Activated CD4-positive, alpha-beta T cell treated with anti-CD3 and anti-CD28 coated beads, Interleukin-2, amount 10 ng/mL, durations not matched to agents 7 days and 5 days (primary cell): Measurements from ENCODE around the gene RIMS1. TPM values are rescaled to one million over a fixed set of nuclear protein-coding genes. Genes with fewer than 3 reads are reported as not detected.

ENCODE experiments used
- CTCF ChIA-PET: fragments of 350-600 bp; sonication (Branson Sonifier 250); formaldehyde crosslinking; loops from one replicate; lab custom pipeline; 2021; ENCODE audit warnings: antibody characterized with exemption; lab: Charles Lee
- POLR2A ChIA-PET: fragments of 350-600 bp; sonication (Branson Sonifier 250); formaldehyde crosslinking; loops from one replicate; lab custom pipeline; 2021; ENCODE audit warnings: antibody characterized with exemption; lab: Charles Lee
- DNase-seq: peaks from one replicate; pipeline ENCODE4 v3.0.0-alpha.2; 2020
- H3K27ac Mint-ChIP-seq: one replicate; pipeline ENCODE4 v1.8.0; 2021; ENCODE audit warnings: mild to moderate bottlenecking, moderate library complexity, mixed read lengths
- H3K27me3 Mint-ChIP-seq: one replicate; pipeline ENCODE4 v1.8.0; 2021; ENCODE audit warnings: mixed read lengths
- H3K36me3 Mint-ChIP-seq: one replicate; pipeline ENCODE4 v1.8.0; 2021; ENCODE audit warnings: low read depth, mixed read lengths
- H3K4me1 Mint-ChIP-seq: one replicate; pipeline ENCODE4 v1.8.0; 2021; ENCODE audit warnings: mixed read lengths
- H3K4me3 Mint-ChIP-seq: one replicate; pipeline ENCODE4 v1.8.0; 2021; ENCODE audit warnings: mild to moderate bottlenecking, moderate library complexity, mixed read lengths
- H3K9me3 Mint-ChIP-seq: one replicate; pipeline ENCODE4 v1.8.0; 2021; ENCODE audit warnings: mixed read lengths
- total RNA-seq, 2 experiments: library from RNA; stranded (reverse); gene quantifications; one replicate each; pipeline ENCODE4 v1.2.3, GENCODE V29; 2021

RIMS1 gene
- total RNA-seq, 2 experiments from 2014 or later = not detected

DNA sequence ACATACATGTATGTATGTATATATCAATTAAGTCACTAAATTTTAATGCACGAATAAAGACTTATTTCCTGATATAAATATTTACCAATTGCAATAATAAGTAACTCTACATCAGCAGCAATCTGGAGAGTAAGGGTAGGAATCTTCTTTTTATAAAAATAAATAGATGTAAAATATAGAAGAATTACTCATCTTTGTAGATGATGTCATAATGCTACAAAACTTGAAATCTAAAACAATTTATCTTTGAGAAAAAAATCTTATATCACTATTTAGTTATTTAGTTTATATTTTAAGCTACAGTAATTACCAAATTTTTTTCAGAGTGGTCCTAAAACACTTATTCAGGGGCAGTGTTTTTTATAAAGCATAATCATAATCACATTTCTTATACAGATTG is 351.7 kb downstream of the RIMS1 start:
- Mint-ChIP-seq H3K9me3 (no peaks in the 10 kb centered on the region), H3K27me3 (no peaks in the 10 kb centered on the region), H3K4me1 (no peaks in the 10 kb centered on the region), H3K36me3 (no peaks in the 10 kb centered on the region), H3K4me3 (no peak overlapping the region), H3K27ac (no peak overlapping the region)
- ChIA-PET CTCF (interaction anchor here (0.6 to 0.7 kb wide), 2 partner anchors 360 to 759 kb away, joined by 5 to 7 read pairs; no protein-coding TSS in a partner anchor), POLR2A (no interaction called here)
- no peak for DNase-seq

DNA sequence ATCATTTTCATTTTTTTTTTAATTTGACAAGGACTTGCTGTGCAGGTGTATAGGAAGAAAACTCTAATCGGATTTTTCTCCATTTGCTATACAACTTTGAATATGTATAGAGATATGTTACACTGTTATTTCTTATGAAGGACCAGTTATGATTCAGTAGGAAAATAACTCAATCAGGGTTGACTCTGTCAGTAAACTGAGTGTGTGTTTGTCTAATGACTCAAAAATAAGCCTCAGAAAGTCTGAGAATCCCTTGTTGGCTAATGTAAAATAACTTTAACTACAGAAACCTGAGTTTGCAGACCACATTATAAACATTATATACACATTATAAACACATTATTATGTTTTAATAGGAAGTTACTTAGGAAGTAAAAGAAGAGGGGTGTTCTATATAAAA is 352.6 kb downstream of the RIMS1 start:
- ChIA-PET CTCF (no interaction called here), POLR2A (no interaction called here)
- no peak for DNase-seq
- Mint-ChIP-seq H3K9me3 (no peaks in the 10 kb centered on the region), H3K27me3 (no peaks in the 10 kb centered on the region), H3K36me3 (no peaks in the 10 kb centered on the region), H3K4me1 (no peaks in the 10 kb centered on the region), H3K27ac (no peak overlapping the region), H3K4me3 (no peak overlapping the region)

DNA sequence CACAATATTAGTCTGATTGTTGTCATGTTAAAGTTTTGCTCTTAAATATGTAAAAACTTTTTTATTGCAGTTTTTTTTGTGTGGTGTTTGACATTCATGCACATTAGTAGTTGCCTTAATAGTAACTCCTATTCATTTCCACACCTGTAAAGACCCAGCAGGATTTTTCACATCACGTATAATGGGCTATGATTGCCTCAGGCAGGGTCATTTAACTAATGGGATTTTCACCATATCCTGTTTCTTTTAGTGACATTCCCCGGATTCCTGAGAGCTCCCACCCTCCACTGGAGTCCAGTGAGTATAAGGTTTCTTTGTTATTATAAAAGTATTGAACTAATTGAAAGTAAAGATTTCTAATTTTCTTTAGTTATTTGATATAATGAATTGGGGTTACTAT is 359.2 kb downstream of the RIMS1 start:
- Mint-ChIP-seq H3K9me3 (no peaks in the 10 kb centered on the region), H3K4me3 (no peak overlapping the region), H3K27ac (no peak overlapping the region), H3K4me1 (no peaks in the 10 kb centered on the region), H3K36me3 (no peaks in the 10 kb centered on the region), H3K27me3 (no peaks in the 10 kb centered on the region)
- ChIA-PET CTCF (no interaction called here), POLR2A (no interaction called here)
- no peak for DNase-seq

DNA sequence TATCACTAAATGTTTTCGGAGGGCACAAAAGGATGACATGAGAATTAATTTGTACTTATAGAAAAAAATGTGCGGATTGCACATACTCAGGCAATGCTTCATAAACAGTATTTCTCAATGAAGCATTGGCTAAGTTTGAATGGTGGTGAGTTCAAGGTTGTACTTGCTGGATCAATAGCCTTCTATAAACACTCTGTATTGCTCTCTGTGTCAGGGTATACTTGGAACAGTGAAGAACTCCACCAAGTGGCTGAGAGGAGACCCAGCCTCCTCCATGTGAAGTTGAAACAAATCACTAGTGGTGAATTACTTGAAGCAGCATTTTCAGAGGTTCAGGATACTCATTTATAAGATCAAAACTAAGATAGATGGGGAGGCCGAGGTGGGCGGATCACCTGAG is 360.6 kb downstream of the RIMS1 start:
- Mint-ChIP-seq H3K4me3 (no peak overlapping the region), H3K4me1 (no peaks in the 10 kb centered on the region), H3K27ac (no peak overlapping the region), H3K36me3 (no peaks in the 10 kb centered on the region), H3K27me3 (no peaks in the 10 kb centered on the region), H3K9me3 (no peaks in the 10 kb centered on the region)
- ChIA-PET CTCF (no interaction called here), POLR2A (no interaction called here)
- DNase-seq = no peak

DNA sequence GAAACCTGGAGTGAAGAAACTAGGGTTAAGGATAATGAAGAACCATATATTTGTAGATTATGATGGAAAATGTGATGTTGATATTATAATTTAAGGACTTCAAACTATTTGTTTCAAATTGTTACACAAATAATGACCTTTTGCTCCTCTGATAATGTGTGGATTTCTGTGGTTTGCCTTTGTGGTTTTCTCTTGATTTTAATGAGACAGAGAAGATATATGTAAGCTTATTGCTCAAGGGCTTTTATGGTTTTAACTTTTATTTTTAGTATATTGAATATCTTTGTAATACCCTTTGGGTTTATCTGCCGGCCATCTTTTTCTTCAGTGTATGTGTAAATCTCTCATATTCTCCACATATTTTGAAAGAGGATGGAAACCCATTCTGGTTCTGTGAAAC is 362.3 kb downstream of the RIMS1 start:
- Mint-ChIP-seq H3K27ac (no peak overlapping the region), H3K9me3 (no peaks in the 10 kb centered on the region), H3K36me3 (no peaks in the 10 kb centered on the region), H3K4me3 (no peak overlapping the region), H3K4me1 (no peaks in the 10 kb centered on the region), H3K27me3 (no peaks in the 10 kb centered on the region)
- ChIA-PET POLR2A (no interaction called here), CTCF (no interaction called here)
- no peak for DNase-seq

DNA sequence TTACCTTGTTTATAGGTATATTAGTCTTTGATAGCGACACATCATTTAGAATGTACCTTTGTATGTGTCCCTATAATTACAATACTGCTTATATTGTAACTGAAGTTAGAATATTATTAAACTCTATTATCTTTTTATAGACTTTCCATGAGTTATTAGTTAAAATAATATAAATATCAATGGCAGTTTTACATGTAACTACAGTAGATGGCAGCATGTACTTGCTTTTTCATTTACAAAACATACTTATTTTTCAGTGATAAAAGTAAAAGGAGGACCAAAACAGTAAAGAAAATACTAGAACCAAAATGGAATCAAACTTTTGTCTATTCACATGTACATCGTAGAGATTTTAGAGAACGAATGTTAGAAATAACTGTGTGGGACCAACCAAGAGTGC is 364.3 kb downstream of the RIMS1 start:
- no peak for DNase-seq
- Mint-ChIP-seq H3K27me3 (no peaks in the 10 kb centered on the region), H3K4me1 (no peaks in the 10 kb centered on the region), H3K4me3 (no peak overlapping the region), H3K9me3 (no peaks in the 10 kb centered on the region), H3K27ac (no peak overlapping the region), H3K36me3 (no peaks in the 10 kb centered on the region)
- CTCF ChIA-PET = no interaction called here
- POLR2A ChIA-PET = no interaction called here

DNA sequence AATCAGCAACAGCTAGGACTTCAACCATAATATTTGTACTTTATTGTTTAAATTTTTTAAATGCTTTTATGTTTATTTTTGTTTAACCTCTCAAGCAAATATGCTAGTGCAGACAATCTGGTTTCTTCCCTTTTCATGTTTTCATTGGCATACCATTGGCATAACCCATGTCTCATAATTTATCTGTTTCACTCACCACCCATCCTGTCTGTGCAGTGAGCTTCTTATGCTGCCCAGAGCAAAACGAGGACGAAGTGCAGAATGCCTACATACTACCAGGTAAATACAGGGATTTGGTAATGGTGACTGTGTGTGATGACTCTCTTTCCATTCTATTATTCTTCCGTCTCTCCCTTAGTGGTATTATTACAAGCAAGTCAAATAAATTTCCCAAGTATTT is 374.1 kb downstream of the RIMS1 start:
- Mint-ChIP-seq H3K9me3 (no peaks in the 10 kb centered on the region), H3K27ac (no peak overlapping the region), H3K27me3 (no peaks in the 10 kb centered on the region), H3K4me1 (no peaks in the 10 kb centered on the region), H3K4me3 (no peak overlapping the region), H3K36me3 (no peaks in the 10 kb centered on the region)
- CTCF ChIA-PET = no interaction called here
- no peak for DNase-seq
- POLR2A ChIA-PET = no interaction called here

DNA sequence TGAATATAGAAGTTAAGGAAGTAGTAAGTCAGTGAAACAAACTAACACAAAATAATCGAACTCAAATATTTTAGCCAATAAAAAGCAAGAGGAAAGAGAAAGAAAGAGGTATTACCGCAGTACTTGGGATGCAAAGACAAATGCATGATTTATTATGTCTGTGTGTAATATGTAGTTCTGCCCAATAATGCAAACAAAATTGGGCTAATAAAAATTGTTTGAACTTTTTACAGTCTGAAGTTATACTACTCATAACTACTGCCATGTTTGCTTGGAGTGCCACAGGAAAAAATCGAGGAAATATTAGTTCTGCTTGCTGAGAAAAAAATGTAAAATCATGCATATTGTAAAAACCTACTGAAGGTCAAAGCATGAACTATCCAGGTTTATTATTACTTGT is 375.2 kb downstream of the RIMS1 start:
- Mint-ChIP-seq H3K9me3 (no peaks in the 10 kb centered on the region), H3K4me3 (no peak overlapping the region), H3K36me3 (no peaks in the 10 kb centered on the region), H3K4me1 (no peaks in the 10 kb centered on the region), H3K27ac (no peak overlapping the region), H3K27me3 (no peaks in the 10 kb centered on the region)
- DNase-seq = no peak
- CTCF ChIA-PET = no interaction called here
- POLR2A ChIA-PET = no interaction called here

DNA sequence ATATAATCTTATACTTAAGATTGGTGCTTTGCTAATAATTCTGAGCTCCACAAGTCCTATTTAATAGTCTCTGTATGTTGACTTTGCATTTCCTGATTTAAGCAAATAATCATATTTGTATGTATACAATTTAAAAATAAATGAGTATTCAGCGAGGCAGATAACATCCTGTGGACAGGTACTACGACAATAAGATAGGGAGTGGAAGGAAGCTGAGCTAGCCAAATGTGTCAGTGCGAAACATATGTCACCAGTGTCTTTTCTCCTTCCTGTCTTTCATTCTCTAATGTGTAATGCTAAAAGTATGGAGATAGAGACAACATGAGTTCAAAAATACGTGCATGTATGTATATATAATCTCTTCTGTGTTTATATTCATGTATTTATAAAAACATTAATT is 375.9 kb downstream of the RIMS1 start:
- Mint-ChIP-seq H3K4me3 (no peak overlapping the region), H3K27me3 (no peaks in the 10 kb centered on the region), H3K9me3 (no peaks in the 10 kb centered on the region), H3K27ac (no peak overlapping the region), H3K36me3 (no peaks in the 10 kb centered on the region), H3K4me1 (no peaks in the 10 kb centered on the region)
- ChIA-PET CTCF (no interaction called here), POLR2A (no interaction called here)
- no peak for DNase-seq

DNA sequence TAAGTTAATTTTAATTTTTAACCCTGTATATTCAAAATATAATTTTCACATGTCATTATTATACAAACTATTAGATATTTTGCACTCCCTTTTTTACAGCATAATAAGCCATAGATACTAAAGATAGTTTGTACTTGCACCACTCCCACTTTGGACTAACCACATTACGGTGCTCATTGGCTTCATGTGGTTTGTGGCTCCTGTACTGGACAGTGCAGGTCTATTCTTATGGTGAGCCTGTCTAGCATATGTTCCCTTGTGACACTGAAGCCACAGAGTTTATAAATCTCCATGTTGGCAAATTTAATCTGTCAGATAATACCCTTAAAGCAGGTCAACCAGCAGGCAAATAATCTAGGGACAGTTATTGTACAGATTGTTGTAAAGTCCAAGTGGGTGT is 381.1 kb downstream of the RIMS1 start:
- no peak for DNase-seq

DNA sequence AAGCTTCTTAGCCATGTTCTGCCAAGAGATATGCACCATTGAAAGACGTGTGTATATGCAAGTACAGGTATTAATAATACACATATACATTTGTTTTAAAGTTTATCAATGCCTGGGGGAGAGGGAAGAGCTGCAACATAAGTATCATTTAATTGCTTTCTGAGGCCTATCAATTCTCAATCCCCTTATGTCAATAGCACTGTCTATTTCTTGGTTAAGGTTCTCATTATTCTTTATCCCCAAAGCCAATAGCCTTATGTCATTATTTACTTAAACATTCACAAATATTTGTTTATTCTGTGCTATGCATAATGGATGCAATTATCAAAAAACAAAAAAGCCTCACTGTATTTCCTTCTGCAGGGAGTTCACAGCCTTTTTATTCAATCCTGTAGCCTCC is 385.2 kb downstream of the RIMS1 start:
- ChIA-PET CTCF (no interaction called here), POLR2A (no interaction called here)
- Mint-ChIP-seq H3K36me3 (no peaks in the 10 kb centered on the region), H3K9me3 (no peaks in the 10 kb centered on the region), H3K4me1 (no peaks in the 10 kb centered on the region), H3K27ac (no peak overlapping the region), H3K4me3 (no peak overlapping the region), H3K27me3 (no peaks in the 10 kb centered on the region)
- DNase-seq = no peak

More for the DNA sequence above, 381.1 kb downstream of the RIMS1 start:
- no peaks in the 10 kb centered on the region for H3K9me3 Mint-ChIP-seq
- no peak overlapping the region for H3K27ac Mint-ChIP-seq
- ChIA-PET POLR2A (no interaction called here), CTCF (no interaction called here)
- H3K4me3 Mint-ChIP-seq = no peak overlapping the region
- no peaks in the 10 kb centered on the region for H3K36me3 Mint-ChIP-seq
- H3K4me1 Mint-ChIP-seq = no peaks in the 10 kb centered on the region
- H3K27me3 Mint-ChIP-seq = no peaks in the 10 kb centered on the region

DNA sequence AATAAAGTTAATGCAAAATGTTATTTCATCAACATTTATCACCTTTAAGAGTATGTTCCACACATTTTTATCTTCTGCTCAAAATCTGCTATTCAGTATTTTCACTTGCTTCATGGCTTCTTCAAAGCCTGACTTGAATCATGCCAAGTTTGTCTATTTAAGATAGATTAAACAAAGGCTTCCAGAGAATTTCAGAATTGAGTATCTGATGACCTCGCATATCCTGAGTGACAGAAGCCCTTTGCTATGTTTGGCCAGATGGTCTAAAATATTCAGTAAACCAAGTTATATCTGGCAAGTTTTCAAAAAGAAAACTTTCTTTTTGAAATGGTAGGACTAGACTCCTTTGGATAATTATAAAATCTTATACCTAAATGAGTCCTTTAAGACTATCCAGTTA is 386.6 kb downstream of the RIMS1 start:
- ChIA-PET CTCF (no interaction called here), POLR2A (no interaction called here)
- no peak overlapping the region for H3K27ac Mint-ChIP-seq
- no peaks in the 10 kb centered on the region for H3K36me3 Mint-ChIP-seq
- no peaks in the 10 kb centered on the region for H3K27me3 Mint-ChIP-seq
- H3K4me3 Mint-ChIP-seq = no peak overlapping the region
- no peak for DNase-seq
- H3K4me1 Mint-ChIP-seq = no peaks in the 10 kb centered on the region
- H3K9me3 Mint-ChIP-seq = no peaks in the 10 kb centered on the region

DNA sequence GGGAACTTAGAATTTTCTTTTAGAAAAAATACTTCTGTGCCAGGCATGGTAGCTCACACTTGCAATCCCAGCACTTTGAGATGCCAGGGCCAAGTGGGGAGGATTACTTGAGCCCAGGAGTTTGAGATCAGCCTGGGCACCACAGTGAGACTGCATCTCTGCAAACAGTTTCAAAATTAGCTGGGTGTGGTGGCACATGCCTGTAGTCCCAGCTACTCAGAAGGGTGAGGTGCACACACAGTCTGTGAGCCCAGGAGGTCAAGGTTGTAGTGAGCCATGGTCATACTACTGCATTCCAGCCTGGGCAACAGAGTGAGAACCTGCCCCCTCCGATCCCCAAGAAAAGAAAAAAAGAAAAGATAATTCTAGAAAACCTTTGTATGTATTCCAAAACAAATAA is 389.5 kb downstream of the RIMS1 start:
- CTCF ChIA-PET = no interaction called here
- Mint-ChIP-seq H3K9me3 (no peaks in the 10 kb centered on the region), H3K4me3 (no peak overlapping the region), H3K27ac (no peak overlapping the region), H3K27me3 (no peaks in the 10 kb centered on the region), H3K36me3 (no peaks in the 10 kb centered on the region), H3K4me1 (no peaks in the 10 kb centered on the region)
- POLR2A ChIA-PET = no interaction called here
- no peak for DNase-seq

DNA sequence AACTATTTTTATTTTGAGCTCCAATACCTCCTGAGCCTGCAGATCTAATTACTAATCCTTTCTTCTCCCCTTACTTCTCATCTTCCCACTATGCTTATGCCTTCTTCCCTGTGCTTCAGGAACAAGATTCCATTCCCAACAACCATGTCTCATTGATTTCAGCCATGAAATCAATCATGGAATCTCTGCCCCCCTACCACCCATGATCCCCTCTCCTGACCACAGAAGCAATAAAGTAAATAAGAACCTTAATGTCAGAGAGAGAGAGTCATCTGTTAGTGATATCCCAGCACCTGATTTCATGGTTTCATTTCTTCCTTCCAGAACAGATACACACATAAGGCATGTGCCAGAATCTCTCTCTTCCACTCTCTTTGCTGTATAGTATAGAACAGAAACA is 395.9 kb downstream of the RIMS1 start:
- no peaks in the 10 kb centered on the region for H3K27me3 Mint-ChIP-seq
- no peaks in the 10 kb centered on the region for H3K4me1 Mint-ChIP-seq
- CTCF ChIA-PET = no interaction called here
- no peaks in the 10 kb centered on the region for H3K9me3 Mint-ChIP-seq
- H3K27ac Mint-ChIP-seq = no peak overlapping the region
- no peaks in the 10 kb centered on the region for H3K36me3 Mint-ChIP-seq
- DNase-seq = no peak
- H3K4me3 Mint-ChIP-seq = no peak overlapping the region
- POLR2A ChIA-PET = no interaction called here
